Measurements from ENCODE around the gene KIF26B.

DNA sequence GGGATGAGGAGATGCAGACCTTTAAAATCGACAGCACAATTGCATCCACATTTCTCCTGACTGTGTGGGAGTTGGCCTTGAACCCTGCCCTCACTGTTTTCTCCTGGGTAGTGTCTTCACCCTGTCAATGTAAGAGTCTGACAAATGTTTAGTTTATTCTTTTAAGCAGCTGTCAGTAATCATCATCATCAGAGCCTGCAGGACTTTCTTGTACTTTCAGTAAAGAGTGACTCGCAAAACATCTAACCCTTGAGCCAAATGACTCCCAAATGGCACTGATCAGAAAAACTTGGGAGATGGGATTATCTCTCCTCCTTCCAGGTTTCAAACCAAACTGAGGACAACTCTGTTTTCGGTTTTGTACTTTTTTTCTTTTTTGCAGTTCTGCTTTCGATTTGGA is 460.2 kb downstream of the KIF26B start:
- TF ChIP-seq CTCF (conservative IDR thresholded peaks at IDR 0.05; ENCODE audit: low read depth, low read length) (no peak), RFX5 (IDR thresholded peaks at IDR 0.05; ENCODE audit: low read depth, low read length) (no peak), BHLHE40 (IDR thresholded peaks at IDR 0.05; ENCODE audit: low read depth, low read length) (no peak), MXI1 (IDR thresholded peaks at IDR 0.05; ENCODE audit: borderline replicate concordance, low read depth, low read length) (no peak), POLR2A (IDR thresholded peaks at IDR 0.05; ENCODE audit: low read depth, low read length) (no peak), RCOR1 (IDR thresholded peaks at IDR 0.05; ENCODE audit: insufficient replicate concordance, low read length) (no peak)
- TF ChIP-seq, protein P1, sequence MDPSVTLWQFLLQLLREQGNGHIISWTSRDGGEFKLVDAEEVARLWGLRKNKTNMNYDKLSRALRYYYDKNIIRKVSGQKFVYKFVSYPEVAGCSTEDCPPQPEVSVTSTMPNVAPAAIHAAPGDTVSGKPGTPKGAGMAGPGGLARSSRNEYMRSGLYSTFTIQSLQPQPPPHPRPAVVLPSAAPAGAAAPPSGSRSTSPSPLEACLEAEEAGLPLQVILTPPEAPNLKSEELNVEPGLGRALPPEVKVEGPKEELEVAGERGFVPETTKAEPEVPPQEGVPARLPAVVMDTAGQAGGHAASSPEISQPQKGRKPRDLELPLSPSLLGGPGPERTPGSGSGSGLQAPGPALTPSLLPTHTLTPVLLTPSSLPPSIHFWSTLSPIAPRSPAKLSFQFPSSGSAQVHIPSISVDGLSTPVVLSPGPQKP (IDR thresholded peaks at IDR 0.05; ENCODE audit: borderline replicate concordance, low read depth, low read length): no peak

All from IMR-90 (cell line).